Erythroblast (primary cell): ENCODE data around the gene GTPBP4.

Experiments used
- GATA1 ChIP-seq: IDR thresholded peaks from 2 replicates; pipeline ENCODE4 v1.6.1; 2011; ENCODE audit warnings: low read depth, mild to moderate bottlenecking, control low read depth, low read length, moderate library complexity
- POLR2A ChIP-seq: IDR thresholded peaks from 2 replicates; pipeline ENCODE4 v1.6.1; 2011; ENCODE audit warnings: mild to moderate bottlenecking, low read length

- TF ChIP-seq POLR2A (no peak), GATA1 (no peak)
These were observed 22.5 kb downstream of the GTPBP4 start for GRCh38 chr10:1010703-1011102.
